NAMALWA (cell line): Measurements from ENCODE around the gene MDH1B.

Experiments
- DNase-seq: peaks from one replicate; pipeline ENCODE4 v3.0.0-alpha.2; 2015; ENCODE audit warnings: low spot score

MDH1B gene

DNA sequence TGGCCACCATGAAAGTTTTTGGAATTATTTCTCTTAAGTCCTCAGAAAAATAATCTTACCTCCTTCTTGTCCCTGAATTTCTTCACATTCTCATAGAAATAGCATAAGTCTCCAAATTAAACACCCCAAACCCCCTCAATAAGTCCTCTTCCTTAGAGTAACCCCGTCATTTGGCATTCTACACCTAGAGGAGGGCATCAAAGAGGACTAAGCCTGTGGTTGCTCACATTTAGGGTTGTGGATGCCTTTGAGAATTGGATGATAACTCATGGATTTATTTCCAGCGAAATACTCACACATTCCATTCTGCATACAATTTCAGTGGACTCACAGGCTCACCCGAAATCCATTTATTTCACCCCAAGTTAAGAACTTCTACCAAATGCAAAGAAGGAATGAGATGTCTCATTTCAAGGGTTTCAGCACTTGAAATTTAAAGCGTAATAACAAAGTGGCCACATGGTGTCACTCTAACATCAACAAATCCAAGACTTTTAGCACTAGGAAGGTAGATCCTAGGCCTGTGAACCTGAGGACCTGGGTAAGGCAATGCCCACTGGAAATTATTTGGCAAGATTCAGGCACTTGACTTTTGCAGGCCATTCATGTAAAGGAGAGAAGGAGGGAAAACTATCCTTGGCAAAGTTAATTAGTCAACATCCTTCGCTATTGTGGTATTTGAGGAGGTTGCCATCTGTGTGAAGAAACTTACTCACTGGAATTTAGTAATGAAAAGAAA is 71.6 kb downstream of the MDH1B start:
- peak; percentile 76 for DNase-seq

DNA sequence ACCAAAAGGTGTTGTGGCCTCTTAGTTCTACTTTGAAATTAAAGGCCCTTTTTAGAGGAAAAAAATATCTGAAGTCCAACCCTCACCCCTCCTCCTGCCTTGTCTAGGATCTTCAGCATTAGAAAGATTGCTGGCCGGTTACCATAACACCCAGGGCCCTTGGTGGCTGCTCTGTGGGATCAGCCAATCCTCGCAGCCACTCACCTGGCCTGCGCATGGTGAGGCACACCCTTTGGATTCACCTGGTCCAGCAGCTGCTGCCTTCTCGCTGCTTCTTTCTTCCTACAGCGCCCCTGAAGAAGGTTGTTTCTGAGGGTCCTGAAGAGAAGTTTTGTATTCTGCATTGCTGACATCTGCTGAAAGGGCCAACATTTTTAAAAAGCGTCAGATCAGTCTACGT is 72.2 kb downstream of the MDH1B start:
- DNase-seq, result no peak

DNA sequence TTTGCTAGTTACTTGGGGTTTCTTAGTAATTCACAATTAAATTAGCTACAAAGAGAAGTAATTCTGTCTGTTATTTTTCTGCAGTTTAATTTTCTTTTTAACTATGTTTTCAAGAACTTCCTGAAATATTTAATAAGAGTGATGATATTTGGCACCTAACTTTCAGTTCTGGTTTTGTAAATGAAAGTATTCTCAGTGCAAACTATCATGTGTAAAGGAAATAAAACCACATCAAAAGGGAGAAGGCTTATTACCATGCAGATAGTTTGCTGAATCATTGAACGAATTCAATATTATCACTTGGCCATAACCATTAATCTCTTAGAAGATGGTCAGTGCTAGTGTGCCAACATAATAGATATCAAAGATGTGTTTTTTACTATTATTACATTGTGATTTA is 76.1 kb downstream of the MDH1B start:
- no peak for DNase-seq

- DNase-seq, result no peak
These were observed 76.7 kb downstream of the MDH1B start for GRCh38 chr2:206688453-206688852.
